T-helper 2 cell (primary cell): ENCODE data around the gene PDGFRB.

Source experiments
- DNase-seq, 5 experiments: peaks; one replicate each; pipeline versions ENCODE4 v3.0.0 to v3.0.0-alpha.2; 2012 to 2022

PDGFRB gene

DNA sequence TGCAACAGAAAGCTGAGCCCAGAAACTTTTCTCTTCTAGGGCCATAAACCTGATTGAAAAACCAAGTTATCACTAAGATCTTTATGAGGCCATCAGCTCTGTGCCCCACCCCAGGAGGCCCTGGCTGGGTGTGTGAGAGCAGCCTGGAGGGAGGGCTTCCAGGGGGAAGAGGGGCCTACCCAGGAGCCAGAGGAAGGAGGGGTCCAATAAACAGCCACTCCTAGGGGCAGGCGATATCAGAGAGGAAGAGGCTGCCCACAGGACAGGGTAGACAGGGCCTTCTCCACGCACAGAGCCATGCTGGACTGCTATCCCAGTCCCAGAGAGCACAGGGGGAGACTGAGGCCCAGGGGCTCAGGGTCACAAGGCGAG is 6.5 kb upstream of the PDGFRB start:
- DNase-seq: no peak

- peak; percentile 21 to 61 (median 54) for DNase-seq
These were observed 5.8 kb upstream of the PDGFRB start for GRCh38 chr5:150161242-150162141.

DNA sequence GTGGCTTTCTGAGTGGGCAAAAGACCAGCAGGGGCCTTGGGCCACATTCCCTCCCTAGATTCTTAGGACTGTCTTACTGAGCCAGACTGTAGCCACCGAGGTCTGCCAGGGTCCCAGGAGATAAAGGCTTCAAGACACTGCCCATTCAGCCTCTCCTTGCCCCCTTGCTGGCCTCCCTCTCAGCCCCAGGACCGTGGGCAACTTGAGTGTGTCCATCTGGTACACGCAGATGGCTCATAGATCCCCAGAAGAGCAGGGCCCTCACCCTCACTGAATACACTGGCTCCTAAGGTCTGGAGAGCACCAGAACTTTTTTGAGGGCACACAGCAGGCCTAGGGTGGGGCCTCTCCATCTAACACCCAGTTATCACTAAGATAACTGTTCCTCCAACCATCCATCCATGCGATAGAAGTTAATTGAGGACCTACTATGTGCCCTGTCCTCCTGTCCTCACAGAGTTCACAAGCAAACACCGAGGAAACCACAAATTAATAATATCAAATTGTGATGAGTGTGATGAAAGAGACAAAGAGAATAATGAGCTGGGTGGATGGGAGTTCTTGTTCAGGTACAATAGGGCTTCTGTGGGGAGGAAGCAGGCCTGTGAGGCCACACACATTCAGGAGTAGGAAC is 4.9 kb upstream of the PDGFRB start:
- DNase-seq: no peak

DNA sequence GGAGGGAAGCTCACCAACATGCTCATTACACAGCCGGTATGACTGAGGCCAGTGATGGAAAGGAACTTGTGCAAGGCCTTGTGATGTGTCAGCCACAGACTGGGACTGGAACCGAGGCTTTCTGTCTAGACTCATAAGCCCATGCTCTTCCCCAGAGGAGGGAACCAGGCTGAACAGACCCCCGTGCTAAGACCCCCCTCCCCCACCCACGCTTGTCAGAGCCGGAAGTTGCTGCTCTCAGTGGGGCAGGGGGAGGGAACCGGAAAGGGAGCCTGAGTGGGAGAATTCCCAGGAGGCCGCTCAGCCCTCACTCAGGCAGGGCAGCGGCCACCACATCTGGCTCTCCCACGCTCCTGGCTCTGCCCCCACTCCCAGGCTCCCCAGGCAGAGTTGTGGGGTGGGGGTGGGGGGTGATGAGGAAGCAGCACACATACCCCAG is 4.1 kb upstream of the PDGFRB start:
- DNase-seq: no peak

GRCh38 chr5:150159031-150159430 is 3.4 kb upstream of the PDGFRB start:
- no peak for DNase-seq

DNA sequence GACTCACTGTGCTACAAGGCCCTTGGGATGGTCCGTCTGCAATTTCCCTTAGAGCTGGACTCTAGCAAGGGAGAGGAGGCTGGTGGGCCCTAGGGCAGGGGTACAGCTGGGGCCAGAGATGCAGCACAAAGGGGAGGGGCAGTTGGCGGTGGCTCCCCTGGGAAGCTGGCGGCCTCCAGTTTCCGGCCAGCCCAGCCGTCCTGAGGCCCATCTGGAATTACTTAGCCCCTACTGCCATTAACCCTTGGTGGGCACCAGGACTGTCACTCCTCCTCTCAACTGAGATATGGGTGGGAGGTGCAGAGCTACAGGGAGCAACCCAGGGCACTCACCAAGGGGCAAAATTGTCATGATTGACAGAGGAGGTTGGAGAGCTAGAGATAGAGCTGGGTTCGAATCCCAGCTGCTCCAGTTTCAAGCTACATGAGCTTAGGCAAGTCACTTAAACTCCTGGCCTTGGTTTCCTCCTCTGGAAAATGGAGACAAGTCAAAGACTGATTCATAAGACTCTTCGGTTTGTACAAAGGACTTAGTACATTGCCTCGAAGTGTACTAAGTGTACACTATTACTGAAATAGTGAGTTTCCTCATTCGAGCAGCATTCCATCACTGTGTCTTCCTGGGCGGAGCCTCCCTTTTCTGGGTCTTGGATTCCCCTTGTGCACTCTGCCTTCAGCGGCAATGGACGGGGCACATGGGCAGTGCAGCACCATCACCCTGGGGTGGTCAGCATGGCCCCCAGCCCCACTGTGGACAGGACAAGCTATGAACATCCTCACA is 2.7 kb upstream of the PDGFRB start:
- no peak for DNase-seq

- DNase-seq: no peak
These were observed 1.5 kb upstream of the PDGFRB start for GRCh38 chr5:150157168-150157567.

DNA sequence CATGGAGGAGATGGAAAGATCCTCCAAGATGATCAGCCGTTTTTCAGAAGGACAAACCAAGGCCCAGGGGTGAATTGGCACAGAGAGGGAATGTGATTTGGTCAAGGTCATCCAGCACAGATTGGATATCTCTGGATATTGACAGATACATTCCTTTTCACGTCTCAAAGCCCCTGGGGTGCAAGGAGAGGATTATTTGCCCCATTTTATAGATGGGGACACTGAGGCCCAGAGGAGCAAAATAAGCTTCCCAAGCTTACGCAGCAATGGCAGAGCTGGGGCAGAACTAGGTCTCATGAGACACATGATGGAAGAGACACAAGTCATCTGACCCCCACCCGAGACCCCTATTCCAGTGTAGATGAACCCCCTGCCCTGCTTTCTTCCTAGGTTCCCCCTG is 895 bp upstream of the PDGFRB start:
- DNase-seq: no peak

GRCh38 chr5:150156027-150156368 is 353 bp upstream of the PDGFRB start:
- DNase-seq: no peak

DNA sequence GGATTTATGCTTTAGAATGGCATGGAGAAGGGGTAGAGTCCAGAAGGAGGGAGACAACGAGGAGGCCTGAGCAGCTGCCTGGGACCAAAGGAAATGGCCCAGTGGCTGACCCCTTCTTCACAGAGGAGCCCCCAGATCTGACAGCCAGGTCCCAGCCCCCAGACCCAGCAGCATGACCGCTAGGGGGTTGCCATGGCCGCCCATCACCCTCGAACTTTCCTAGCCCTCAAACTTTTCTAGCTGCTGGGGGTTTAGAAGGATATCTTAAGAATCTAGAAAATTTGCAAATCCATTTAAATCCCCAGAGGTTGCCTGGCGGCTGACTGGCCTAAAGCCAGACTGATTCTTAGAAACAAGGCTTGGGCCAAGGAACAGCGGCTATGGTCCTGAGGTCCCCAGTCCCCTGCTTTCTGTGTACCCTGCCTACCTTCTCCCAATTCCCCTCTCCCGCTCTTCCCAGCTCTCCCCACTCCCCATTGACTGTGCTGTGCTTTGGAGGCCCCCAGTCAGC is 972 bp downstream of the PDGFRB start:
- DNase-seq: no peak

DNA sequence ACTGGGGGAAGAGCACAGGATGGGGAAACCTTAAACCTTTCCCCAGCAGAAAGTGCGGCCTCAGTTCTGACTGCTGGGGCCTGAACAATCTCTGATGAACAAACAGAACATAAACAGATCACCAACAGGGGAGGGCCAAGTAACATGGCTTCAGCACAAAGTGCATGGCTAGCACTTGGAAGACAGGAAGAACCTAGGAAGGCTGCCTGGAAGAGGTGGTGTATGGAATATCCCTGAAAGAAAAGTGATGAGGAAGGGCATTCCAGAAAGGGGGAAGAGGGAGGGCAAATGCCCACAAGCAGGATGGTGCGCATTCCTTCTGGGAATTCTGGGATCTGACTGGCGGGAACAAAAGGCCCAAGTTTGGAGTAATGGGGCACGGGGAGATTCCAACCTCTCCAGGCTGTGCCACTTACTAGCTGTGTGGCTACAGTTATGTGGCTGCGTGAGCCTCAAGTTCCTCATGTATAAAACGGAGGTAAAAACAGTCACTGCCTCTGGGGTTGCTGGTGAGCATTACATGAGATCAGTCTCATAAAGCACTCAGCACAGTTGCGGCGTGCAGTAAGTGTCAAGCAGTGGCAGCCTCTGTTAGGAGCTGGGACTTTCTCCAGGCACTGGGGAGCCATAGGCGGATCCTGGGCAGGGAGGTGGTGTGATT is 1.6 kb downstream of the PDGFRB start:
- peak in 1 of 5 experiments; percentile 21 for DNase-seq

DNA sequence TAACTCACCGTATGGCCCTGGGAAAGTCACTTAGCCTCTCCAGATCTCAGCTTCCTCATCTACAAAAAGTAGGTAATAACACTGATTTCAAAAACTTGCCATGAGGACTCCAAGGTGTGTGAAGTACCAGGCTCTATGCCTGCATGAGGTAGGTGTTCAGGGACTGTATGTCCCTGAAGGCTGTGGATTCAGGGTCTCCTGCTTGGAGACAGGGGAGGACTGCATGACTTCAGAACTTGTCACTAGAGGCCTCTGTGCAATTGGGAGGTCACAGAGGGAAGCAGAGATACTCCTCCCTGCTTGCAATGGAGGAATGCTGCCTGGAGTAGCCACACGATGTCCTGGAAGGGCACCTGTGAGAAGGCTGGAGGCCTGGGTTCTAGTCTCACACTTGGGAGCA is 2.2 kb downstream of the PDGFRB start:
- no peak for DNase-seq

- DNase-seq: no peak
These were observed 2.8 kb downstream of the PDGFRB start for GRCh38 chr5:150152636-150153462.

DNA sequence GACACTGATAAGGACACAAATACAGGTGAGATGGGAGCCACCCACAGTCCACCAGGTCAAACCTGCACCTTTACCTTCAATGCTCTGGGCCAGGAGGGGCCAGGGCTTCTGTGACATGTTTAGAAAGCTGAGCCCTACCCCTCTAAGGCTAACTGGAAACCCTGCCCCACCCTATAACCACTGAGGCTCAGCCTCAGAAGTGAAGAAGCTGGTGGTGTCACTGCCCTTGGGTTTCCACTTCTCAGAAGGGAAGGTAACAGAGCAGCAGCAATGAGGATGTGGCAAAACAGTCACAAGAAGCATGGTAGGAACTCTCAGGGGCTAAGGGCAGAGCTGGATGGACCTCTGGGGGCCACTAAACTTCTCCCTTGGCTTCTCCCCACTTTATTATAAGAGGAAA is 6.0 kb downstream of the PDGFRB start:
- DNase-seq: peak in 1 of 5 experiments; percentile 12

DNA sequence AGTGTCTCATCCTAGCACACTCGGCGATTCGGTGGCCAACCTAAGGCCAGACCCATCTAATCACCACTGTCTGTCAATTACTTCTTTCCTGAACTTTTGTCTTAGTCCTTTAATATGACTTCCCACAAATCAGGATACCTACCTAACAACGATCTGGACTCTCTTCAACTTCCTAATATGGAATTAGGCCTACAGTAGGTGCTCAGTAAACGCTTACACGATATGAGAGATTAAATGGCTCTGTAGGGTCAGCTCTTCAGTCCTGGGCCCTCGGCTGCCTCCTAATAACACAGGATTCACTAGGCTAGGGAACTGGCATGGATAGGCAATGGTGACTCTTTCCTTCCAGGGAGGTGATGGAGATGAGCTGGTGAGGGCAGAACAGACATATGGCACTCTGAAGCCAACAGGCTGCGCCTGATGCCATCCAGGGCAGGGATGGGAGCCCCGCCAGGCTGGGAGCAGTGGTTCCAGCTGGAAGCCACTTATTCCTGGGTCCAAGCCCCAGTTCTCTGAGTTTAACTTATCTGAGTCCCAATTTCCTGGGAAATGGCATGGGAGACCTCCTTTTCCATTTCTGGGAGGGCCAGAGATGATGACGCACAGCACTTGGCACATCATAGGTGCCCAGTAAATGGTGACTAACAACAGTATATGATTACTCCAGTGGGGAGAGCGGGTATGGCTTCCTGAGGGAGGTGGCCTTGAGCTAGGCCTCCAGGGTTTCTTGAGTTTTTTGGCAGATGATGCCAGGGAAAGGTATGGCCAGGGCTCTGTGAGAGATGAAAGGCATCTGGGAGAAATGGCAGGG is 7.3 kb downstream of the PDGFRB start:
- DNase-seq: no peak

DNA sequence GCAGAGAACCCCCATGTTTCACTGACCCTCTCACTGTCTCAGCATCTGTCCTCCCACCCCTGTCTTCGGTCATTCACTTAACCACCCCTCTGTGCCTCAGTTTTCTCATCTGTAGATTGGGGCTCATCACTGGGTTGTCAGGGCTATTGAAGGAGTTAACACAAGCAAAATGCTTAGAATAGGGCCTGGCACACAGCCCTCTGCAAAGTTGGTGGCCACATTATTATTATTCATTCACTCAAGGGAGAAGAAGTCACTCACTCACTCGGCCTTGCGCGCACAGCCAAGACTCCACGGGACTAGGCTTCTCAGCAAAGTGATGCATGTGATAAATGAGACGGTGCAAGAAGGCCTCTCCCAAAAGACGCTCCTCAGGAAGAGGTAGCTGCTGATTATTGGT is 8.0 kb downstream of the PDGFRB start:
- DNase-seq: no peak

GRCh38 chr5:150146862-150147601 is 8.6 kb downstream of the PDGFRB start:
- no peak for DNase-seq

DNA sequence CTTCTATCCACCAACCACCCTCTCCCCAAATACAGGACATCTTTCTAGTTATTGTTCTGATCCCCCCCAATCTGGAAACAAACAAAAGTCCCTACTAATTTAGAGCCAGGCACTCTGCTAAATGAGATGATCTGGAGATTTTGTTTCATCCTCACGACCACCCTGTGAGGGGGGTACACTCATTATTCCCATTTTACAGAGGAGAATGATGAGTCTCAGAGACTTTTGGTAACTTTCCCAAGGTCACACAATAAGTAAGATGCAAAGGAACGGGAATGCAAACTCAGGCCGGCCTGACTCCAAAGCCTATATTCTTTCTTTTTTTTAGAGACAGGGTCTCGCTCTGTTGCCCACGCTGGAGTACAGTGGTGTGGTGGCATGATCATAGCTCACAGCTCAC is 9.4 kb downstream of the PDGFRB start:
- no peak for DNase-seq

DNA sequence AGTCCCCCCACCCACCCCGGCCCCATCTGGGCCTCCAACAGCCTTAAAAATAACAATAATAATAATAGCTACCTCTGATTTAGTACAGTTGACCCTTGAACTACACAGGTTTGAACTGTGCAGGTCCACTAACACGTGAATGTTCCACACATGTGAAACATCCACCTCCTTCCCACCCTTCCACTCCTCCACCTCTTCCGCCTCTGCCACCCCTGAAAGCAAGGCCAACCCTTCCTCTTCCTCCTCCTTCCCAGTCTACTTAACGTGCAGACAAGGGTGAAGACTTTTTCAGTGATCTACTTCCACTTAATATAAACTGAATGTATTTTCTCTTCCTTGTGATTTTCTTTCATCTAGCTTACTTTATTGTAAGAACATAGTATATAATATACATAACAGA is 10.8 kb downstream of the PDGFRB start:
- no peak for DNase-seq

DNA sequence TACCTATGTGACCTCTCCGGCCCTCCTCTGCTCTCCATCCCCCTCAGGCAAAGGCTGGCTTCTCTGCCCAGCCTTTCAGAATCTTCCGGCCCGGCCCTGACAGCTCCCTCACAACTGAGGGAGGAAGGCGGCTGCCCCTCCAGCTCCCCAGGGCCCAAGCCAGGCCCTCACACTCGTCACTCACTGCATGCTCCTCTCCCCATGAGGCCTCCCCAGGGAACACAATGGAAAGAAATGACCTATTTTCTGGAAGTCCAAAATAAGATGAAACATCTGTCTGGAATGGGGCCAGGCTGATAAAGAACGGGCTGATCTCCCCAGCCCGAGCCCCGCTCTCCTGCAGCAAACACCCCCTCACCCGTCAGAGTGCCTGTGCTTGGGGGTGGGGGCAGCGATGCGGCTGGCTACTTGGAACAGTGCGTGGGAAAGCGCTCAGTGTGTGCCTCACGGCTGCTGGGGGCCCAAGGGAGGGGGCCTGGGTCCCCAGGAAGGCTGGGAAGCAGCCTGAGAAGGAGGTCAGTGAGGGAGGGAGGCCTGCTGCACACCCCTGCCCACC is 11.3 kb downstream of the PDGFRB start:
- no peak for DNase-seq
